ENCODE measurements around the gene CNOT8. TPM values are rescaled to one million over a fixed set of nuclear protein-coding genes. Genes with fewer than 3 reads are reported as not detected.
A peak's percentile ranks its signal among the peaks of the same experiment; 100 is the strongest.

The CNOT8 gene
- total and polyA plus RNA-seq, 11 donors = 11.5 to 45.6 (median 25.2) TPM

GRCh38 chr5:154849264-154849785, 9.1 kb upstream of the CNOT8 start:
- no peaks in the 10 kb centered on the region for H3K36me3 ChIP-seq
- peak overlapping the region in 11 of 12 donors; percentile 77 to 95 (median 84) for H3K27ac ChIP-seq
- TF ChIP-seq POLR2A (IDR thresholded peaks at IDR 0.05) (no peak), CTCF (IDR thresholded peaks at IDR 0.05) (no peak)
- intact Hi-C loops (cut with DNase I) = no loop called here
- H3K27me3 ChIP-seq = no peaks in the 10 kb centered on the region
- H3K4me1 ChIP-seq = peaks cover 3 to 53% (median 25%) of the 10 kb centered on the region in 12 donors
- H3K9me3 ChIP-seq = no peaks in the 10 kb centered on the region
- 50 to 55% (median 51%) methylated on average over 6 of the region's 6 CpGs for WGBS, 4 donors
- no peak for ATAC-seq
- no peak for DNase-seq
- H3K4me3 ChIP-seq = peak overlapping the region; percentile 35 to 79 (median 62)

GRCh38 chr5:154849791-154850201, 8.6 kb upstream of the CNOT8 start:
- Histone ChIP-seq H3K4me3 (peak overlapping the region; percentile 35 to 79 (median 62)), H3K4me1 (peaks cover under 1 to 49% (median 25%) of the 10 kb centered on the region in 12 donors), H3K36me3 (no peaks in the 10 kb centered on the region), H3K27me3 (no peaks in the 10 kb centered on the region), H3K27ac (peak overlapping the region; percentile 43 to 95 (median 83)), H3K9me3 (no peaks in the 10 kb centered on the region)
- DNase-seq = no peak
- TF ChIP-seq POLR2A (IDR thresholded peaks at IDR 0.05) (no peak), CTCF (IDR thresholded peaks at IDR 0.05) (no peak)
- 9 to 17% (median 12%) methylated on average over 2 of the region's 2 CpGs for WGBS, 4 donors
- ATAC-seq = peak; percentile 15 to 57 (median 42)
- intact Hi-C loops (cut with DNase I) = no loop called here

GRCh38 chr5:154850255-154851062, 8.0 kb upstream of the CNOT8 start, which contains the start of gene FAXDC2:
Gene FAXDC2 (minus strand): TSS chr5:154850603. CDS start chr5:154838178, 12,425 bp downstream.
- WGBS, 4 donors = 1 to 2% (median 2%) methylated on average over 11 of the region's 11 CpGs
- H3K27me3 ChIP-seq = no peaks in the 10 kb centered on the region
- peak within 1 kb of the TSS; percentile 35 to 79 (median 62) for H3K4me3 ChIP-seq
- H3K9me3 ChIP-seq = no peaks in the 10 kb centered on the region
- H3K27ac ChIP-seq = peak within 1 kb of the TSS; percentile 43 to 95 (median 83)
- DNase-seq = peak; percentile 79 to 89 (median 84)
- intact Hi-C loops (cut with DNase I) = no loop called here
- no peaks in the 10 kb centered on the region for H3K36me3 ChIP-seq
- ATAC-seq = peak; percentile 98 to 99 (median 98)
- peaks cover 0 to 42% (median 25%) of the 10 kb centered on the region in 12 donors for H3K4me1 ChIP-seq
- peak in 1 of 2 donors; percentile 76 for TF ChIP-seq POLR2A (IDR thresholded peaks at IDR 0.05)
- no peak for TF ChIP-seq CTCF (IDR thresholded peaks at IDR 0.05)

- ATAC-seq = no peak
- Histone ChIP-seq H3K9me3 (no peaks in the 10 kb centered on the region), H3K4me3 (peak overlapping the region in 3 of 12 donors; percentile 54 to 79 (median 54)), H3K4me1 (peaks cover 0 to 37% (median 25%) of the 10 kb centered on the region in 12 donors), H3K27me3 (no peaks in the 10 kb centered on the region), H3K27ac (peak overlapping the region; percentile 43 to 95 (median 81)), H3K36me3 (no peaks in the 10 kb centered on the region)
- TF ChIP-seq CTCF (IDR thresholded peaks at IDR 0.05) (no peak), POLR2A (IDR thresholded peaks at IDR 0.05) (no peak)
- 90 to 96% (median 94%) methylated on average over 3 of the region's 3 CpGs for WGBS, 4 donors
- DNase-seq = no peak
- intact Hi-C loops (cut with DNase I) = no loop called here
Observed at GRCh38 chr5:154851351-154851750, 7.1 kb upstream of the CNOT8 start.

Measured in heart left ventricle (tissue), 16 donors.